Activated B cell treated with CpG ODN at 0.5 μM for 24 hours (primary cell): ENCODE results near the gene COL6A2. TPM values are rescaled to one million over a fixed set of nuclear protein-coding genes. Genes with fewer than 3 reads are reported as not detected.

Source experiments
- ATAC-seq: fragments of 200-7000 bp; cut with Tn5 transposase; one replicate; pipeline ENCODE4 v1.10.0; 2021; ENCODE audit warnings: low read depth, mild to moderate bottlenecking, moderate library complexity
- CTCF ChIA-PET: fragments of 350-600 bp; sonication (Branson Sonifier 250); formaldehyde crosslinking; loops from one replicate; lab custom pipeline; 2021; ENCODE audit warnings: antibody characterized with exemption; lab: Charles Lee
- POLR2A ChIA-PET: fragments of 350-600 bp; sonication (Branson Sonifier 250); formaldehyde crosslinking; loops from one replicate; lab custom pipeline; 2021; ENCODE audit warnings: antibody characterized with exemption; lab: Charles Lee
- DNase-seq: peaks from one replicate; pipeline ENCODE4 v3.0.0; 2022
- H3K27ac Mint-ChIP-seq: one replicate; pipeline ENCODE4 v1.8.0; 2020; ENCODE audit warnings: mixed read lengths
- H3K27me3 Mint-ChIP-seq: one replicate; pipeline ENCODE4 v1.8.0; 2021; ENCODE audit warnings: mixed read lengths
- H3K36me3 Mint-ChIP-seq: one replicate; pipeline ENCODE4 v1.8.0; 2021; ENCODE audit warnings: low read depth, mixed read lengths
- H3K4me1 Mint-ChIP-seq: one replicate; pipeline ENCODE4 v1.8.0; 2021; ENCODE audit warnings: mixed read lengths
- H3K4me3 Mint-ChIP-seq: one replicate; pipeline ENCODE4 v1.8.0; 2020; ENCODE audit warnings: mild to moderate bottlenecking, mixed read lengths
- H3K9me3 Mint-ChIP-seq: one replicate; pipeline ENCODE4 v1.8.0; 2020; ENCODE audit warnings: mixed read lengths
- CTCF ChIP-seq: fragments of 200-600 bp; IDR thresholded peaks from one replicate; pipeline ENCODE4 v1.8.0; 2022; ENCODE audit warnings: antibody characterized with exemption, mild to moderate bottlenecking
- intact Hi-C: fragments of 100-400 bp; cut with micrococcal nuclease; formaldehyde crosslinking; loops from one replicate; pipeline ENCODE4 v1.15.1; 2024
- total RNA-seq: library from RNA; stranded (reverse); gene quantifications from 2 replicates; pipeline ENCODE4 v1.2.3, GENCODE V29; 2022

Gene COL6A2
- total RNA-seq, 1 donor from 2014 or later, result 0.40 TPM

DNA sequence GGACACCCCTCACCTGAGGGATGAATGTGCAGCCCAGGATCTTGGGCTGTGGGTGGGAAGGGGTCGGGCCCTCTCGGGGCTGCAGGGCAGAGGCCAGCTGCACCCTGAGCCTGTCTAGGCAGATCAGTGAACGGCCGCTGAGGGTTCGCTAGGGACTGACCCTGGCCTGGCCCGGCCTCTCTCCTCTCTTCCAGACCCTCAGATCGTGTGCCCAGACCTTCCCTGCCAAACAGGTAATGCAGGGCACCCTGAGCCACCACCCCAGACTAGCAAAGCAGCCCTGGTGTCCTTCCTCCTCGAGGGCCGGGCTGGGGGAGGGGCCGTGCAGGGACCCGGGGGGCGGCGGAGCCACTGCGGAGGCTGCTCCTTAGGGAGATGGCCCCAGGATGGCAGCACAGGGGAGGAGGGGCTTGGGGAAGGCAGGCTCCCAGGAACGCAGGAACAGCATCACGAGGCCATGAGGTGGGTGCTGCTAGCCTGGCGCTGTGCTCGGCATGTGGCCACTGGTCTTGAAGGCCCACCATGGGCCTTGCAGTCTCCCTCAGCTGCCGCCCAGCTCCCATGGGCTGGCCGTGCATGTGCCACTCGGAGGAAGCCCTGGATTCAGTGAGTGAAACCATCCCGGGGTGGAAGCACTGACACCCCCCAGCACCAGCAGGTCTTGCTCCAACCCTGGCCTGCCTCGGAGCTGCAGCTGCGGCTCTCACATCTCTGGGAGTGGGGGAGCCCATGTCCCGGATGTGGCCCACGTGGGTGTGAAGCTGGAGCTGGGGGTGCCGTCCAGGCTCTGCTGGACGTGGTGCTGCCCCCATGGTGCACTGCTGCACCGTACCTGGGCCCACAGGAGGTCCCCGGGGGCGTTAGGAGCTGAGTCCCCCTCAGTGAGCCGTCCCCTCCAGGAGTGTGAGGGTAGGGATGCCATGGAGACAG, 28.7 kb downstream of the COL6A2 start:
- H3K4me3 Mint-ChIP-seq, result no peak overlapping the region
- no peaks in the 10 kb centered on the region for H3K27me3 Mint-ChIP-seq
- no peaks in the 10 kb centered on the region for H3K4me1 Mint-ChIP-seq
- no peak for ATAC-seq
- no peak for TF ChIP-seq CTCF
- H3K9me3 Mint-ChIP-seq, result no peaks in the 10 kb centered on the region
- CTCF ChIA-PET, result no interaction called here
- H3K36me3 Mint-ChIP-seq, result no peaks in the 10 kb centered on the region
- intact Hi-C loops, result no loop called here
- POLR2A ChIA-PET, result no interaction called here
- DNase-seq, result no peak
- no peak overlapping the region for H3K27ac Mint-ChIP-seq

- ATAC-seq (no peak), DNase-seq (no peak)
- Mint-ChIP-seq H3K9me3 (no peaks in the 10 kb centered on the region), H3K4me3 (no peak overlapping the region), H3K27ac (no peak overlapping the region), H3K36me3 (no peaks in the 10 kb centered on the region), H3K27me3 (no peaks in the 10 kb centered on the region), H3K4me1 (no peaks in the 10 kb centered on the region)
- ChIA-PET POLR2A (no interaction called here), CTCF (no interaction called here)
- TF ChIP-seq CTCF, result no peak
- intact Hi-C loops, result no loop called here
Observed at GRCh38 chr21:46127239-46128105, 29.6 kb downstream of the COL6A2 start.

GRCh38 chr21:46128106-46128932, 30.4 kb downstream of the COL6A2 start:
- no peak overlapping the region for H3K4me3 Mint-ChIP-seq
- no peak for TF ChIP-seq CTCF
- ChIA-PET CTCF (no interaction called here), POLR2A (no interaction called here)
- intact Hi-C loops, result no loop called here
- H3K27me3 Mint-ChIP-seq, result no peaks in the 10 kb centered on the region
- no peak for ATAC-seq
- H3K27ac Mint-ChIP-seq, result no peak overlapping the region
- no peak for DNase-seq
- H3K4me1 Mint-ChIP-seq, result no peaks in the 10 kb centered on the region
- no peaks in the 10 kb centered on the region for H3K9me3 Mint-ChIP-seq
- no peaks in the 10 kb centered on the region for H3K36me3 Mint-ChIP-seq

DNA sequence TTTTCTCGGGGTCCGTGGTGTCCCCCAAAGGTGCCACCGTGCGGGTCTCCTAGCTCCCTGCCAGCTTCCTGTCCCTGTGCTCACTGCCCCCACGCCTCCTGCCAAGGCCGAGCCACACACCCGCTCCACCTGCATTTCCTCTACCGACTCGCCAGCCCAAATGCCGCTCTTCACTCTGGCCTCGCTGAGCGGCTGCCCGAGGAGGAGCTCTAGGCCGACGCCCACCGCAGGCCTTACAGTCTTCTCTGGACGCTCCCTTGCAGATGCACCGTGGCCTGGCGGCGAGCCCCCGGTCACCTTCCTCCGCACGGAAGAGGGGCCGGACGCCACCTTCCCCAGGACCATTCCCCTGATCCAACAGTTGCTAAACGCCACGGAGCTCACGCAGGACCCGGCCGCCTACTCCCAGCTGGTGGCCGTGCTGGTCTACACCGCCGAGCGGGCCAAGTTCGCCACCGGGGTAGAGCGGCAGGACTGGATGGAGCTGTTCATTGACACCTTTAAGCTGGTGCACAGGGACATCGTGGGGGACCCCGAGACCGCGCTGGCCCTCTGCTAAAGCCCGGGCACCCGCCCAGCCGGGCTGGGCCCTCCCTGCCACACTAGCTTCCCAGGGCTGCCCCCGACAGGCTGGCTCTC, 31.1 kb downstream of the COL6A2 start:
- H3K9me3 Mint-ChIP-seq, result no peaks in the 10 kb centered on the region
- no peaks in the 10 kb centered on the region for H3K4me1 Mint-ChIP-seq
- TF ChIP-seq CTCF, result no peak
- ATAC-seq (no peak), DNase-seq (no peak)
- ChIA-PET POLR2A (no interaction called here), CTCF (no interaction called here)
- H3K4me3 Mint-ChIP-seq, result no peak overlapping the region
- intact Hi-C loops, result no loop called here
- H3K36me3 Mint-ChIP-seq, result no peaks in the 10 kb centered on the region
- H3K27me3 Mint-ChIP-seq, result no peaks in the 10 kb centered on the region
- H3K27ac Mint-ChIP-seq, result no peak overlapping the region
